HCT116 (cell line): Measurements from ENCODE around the gene TRIOBP. TPM values are rescaled to one million over a fixed set of nuclear protein-coding genes. Genes with fewer than 3 reads are reported as not detected.

Experiments used
- CEBPB ChIP-seq: IDR thresholded peaks from 2 replicates; pipeline ENCODE4 v1.6.1; 2012; ENCODE audit warnings: low read depth
- EGR1 ChIP-seq: IDR thresholded peaks from 2 replicates; pipeline ENCODE4 v1.6.1; 2012; ENCODE audit warnings: low read depth
- EZH2phosphoT487 ChIP-seq: fragments of 200-600 bp; IDR thresholded peaks from 2 replicates; pipeline ENCODE4 v1.6.1; 2018; ENCODE audit warnings: antibody characterized with exemption, borderline replicate concordance
- FOSL1 ChIP-seq: IDR thresholded peaks from 2 replicates; pipeline ENCODE4 v1.6.1; 2012; ENCODE audit warnings: low read depth
- JUND ChIP-seq: IDR thresholded peaks from 2 replicates; pipeline ENCODE4 v1.6.1; 2012
- SIN3A ChIP-seq: IDR thresholded peaks from 2 replicates; pipeline ENCODE4 v1.6.1; 2012; ENCODE audit warnings: low read depth
- SP1 ChIP-seq: IDR thresholded peaks from 2 replicates; pipeline ENCODE4 v1.6.1; 2012; ENCODE audit warnings: low read depth
- TCF7L2 ChIP-seq: IDR thresholded peaks from 2 replicates; pipeline ENCODE4 v1.7.0; 2011; ENCODE audit warnings: borderline replicate concordance, inconsistent platforms; ENCODE audit not compliant: insufficient read depth, insufficient read length; ENCODE audit errors: extremely low read depth
- YY1 ChIP-seq: IDR thresholded peaks from 2 replicates; pipeline ENCODE4 v1.6.1; 2011; ENCODE audit warnings: low read length, low read depth, moderate library complexity, mild to moderate bottlenecking; ENCODE audit not compliant: insufficient replicate concordance; ENCODE audit errors: extremely low read depth
- ZFX ChIP-seq: fragments of 450-650 bp; IDR thresholded peaks from 2 replicates; pipeline ENCODE4 v1.6.1; 2017
- total RNA-seq: library from RNA; stranded (reverse); gene quantifications from one replicate; pipeline ENCODE4 v1.2.1, GENCODE V29; 2021; ENCODE audit not compliant: unreplicated experiment
- TF ChIP-seq, protein P1 (sequence below): IDR thresholded peaks from 2 replicates; pipeline ENCODE4 v1.6.1; 2012
- TF ChIP-seq, protein P2 (sequence below): IDR thresholded peaks from 2 replicates; pipeline ENCODE4 v1.6.1; 2011; ENCODE audit warnings: mild to moderate bottlenecking, low read length, moderate library complexity; ENCODE audit not compliant: insufficient replicate concordance; ENCODE audit errors: extremely low read depth

Gene TRIOBP
- total RNA-seq, 1 experiment from 2014 or later: 244 TPM

DNA sequence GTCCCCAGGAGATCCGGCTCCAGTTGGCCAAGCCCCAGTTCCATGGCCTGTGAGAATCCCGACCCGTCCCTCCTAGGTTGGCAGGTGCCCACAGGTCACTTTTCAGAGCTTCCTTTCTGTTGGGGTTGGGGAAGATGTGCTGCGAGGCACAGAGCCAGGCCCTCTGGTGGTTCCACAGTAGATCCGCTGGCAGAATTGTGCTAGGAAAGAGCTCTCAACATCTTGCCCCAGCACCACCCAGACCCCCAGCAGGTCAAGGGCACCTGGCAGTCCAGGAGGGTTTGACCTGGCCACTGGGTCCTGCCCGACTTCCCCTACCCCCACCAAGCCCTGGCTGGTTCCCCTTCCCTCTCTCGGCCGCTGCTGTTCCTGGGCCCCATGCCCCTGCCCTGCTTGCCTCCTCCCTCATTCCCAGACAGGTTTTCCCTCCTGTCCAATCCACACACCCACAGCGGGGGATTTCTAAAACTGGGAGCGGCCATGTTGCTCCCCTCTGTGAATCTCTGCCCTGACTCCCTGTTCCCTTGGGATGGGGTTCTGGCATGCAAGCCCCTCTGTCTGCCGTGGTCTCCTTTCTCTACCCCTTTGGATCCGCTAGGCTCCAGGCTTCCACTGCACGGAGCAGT is 84.7 kb downstream of the TRIOBP start (continued):
- TF ChIP-seq, protein P1, sequence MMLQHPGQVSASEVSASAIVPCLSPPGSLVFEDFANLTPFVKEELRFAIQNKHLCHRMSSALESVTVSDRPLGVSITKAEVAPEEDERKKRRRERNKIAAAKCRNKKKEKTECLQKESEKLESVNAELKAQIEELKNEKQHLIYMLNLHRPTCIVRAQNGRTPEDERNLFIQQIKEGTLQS: no peak
- no peak for TF ChIP-seq YY1
- TF ChIP-seq JUND: no peak
- TF ChIP-seq SIN3A: no peak
- no peak for TF ChIP-seq CEBPB
- no peak for TF ChIP-seq EZH2phosphoT487
- no peak for TF ChIP-seq FOSL1
- TF ChIP-seq SP1: no peak
- TF ChIP-seq EGR1: no peak
- no peak for TF ChIP-seq ZFX
- TF ChIP-seq TCF7L2: no peak
- TF ChIP-seq, protein P2, sequence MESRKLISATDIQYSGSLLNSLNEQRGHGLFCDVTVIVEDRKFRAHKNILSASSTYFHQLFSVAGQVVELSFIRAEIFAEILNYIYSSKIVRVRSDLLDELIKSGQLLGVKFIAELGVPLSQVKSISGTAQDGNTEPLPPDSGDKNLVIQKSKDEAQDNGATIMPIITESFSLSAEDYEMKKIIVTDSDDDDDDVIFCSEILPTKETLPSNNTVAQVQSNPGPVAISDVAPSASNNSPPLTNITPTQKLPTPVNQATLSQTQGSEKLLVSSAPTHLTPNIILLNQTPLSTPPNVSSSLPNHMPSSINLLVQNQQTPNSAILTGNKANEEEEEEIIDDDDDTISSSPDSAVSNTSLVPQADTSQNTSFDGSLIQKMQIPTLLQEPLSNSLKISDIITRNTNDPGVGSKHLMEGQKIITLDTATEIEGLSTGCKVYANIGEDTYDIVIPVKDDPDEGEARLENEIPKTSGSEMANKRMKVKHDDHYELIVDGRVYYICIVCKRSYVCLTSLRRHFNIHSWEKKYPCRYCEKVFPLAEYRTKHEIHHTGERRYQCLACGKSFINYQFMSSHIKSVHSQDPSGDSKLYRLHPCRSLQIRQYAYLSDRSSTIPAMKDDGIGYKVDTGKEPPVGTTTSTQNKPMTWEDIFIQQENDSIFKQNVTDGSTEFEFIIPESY: no peak
